ENCODE results near the gene HOXD13. TPM values are rescaled to one million over a fixed set of nuclear protein-coding genes. Genes with fewer than 3 reads are reported as not detected.

HOXD13 gene
- total RNA-seq, 2 donors from 2014 or later: 0.14 to 0.15 TPM

GRCh38 chr2:176112375-176113302, 20.1 kb downstream of the HOXD13 start:
- ATAC-seq (no peak), DNase-seq (no peak)
- intact Hi-C loops (cut with DNase I, micrococcal nuclease): no loop called here

DNA sequence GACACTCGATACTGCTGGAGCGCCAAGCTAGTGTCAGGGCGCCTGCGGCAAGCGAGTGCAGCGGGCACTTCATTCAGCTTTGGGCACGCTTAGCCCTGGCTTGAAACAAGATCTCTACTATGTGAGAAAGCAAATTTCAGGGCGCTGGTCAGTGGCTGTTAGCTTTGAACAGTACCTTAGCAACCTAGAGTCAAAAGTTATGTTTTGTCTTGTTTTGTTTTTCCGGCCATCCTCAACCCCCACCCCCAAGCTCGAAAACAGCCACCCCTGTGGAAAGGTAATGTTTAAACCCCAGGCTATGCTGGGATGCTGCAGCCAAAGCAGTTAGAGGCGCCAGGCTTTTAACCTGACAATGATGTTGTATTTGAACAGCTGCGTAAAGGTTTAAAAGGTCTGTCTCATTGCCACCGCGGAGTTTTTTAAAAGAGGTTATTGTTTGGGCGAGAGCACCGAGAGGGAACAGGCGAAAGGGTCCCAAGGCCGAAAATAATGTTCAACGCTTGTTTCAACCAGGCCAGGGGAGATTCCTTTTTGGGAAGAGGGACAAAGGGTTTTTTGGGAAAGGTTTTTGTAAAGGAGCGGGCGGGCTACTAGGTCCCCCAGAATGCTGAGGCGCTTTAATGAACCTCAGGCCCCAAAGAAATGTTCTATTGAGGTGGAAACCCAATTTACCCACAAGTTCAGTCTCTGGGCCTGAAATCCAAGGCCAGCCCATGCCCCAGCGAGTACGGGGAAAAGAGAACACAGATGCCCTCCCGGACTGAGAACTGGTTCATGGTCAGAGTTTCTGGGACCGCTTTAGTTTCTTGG, 21.8 kb downstream of the HOXD13 start:
- intact Hi-C loops (cut with DNase I, micrococcal nuclease): no loop called here
- ATAC-seq (no peak), DNase-seq (no peak)

DNA sequence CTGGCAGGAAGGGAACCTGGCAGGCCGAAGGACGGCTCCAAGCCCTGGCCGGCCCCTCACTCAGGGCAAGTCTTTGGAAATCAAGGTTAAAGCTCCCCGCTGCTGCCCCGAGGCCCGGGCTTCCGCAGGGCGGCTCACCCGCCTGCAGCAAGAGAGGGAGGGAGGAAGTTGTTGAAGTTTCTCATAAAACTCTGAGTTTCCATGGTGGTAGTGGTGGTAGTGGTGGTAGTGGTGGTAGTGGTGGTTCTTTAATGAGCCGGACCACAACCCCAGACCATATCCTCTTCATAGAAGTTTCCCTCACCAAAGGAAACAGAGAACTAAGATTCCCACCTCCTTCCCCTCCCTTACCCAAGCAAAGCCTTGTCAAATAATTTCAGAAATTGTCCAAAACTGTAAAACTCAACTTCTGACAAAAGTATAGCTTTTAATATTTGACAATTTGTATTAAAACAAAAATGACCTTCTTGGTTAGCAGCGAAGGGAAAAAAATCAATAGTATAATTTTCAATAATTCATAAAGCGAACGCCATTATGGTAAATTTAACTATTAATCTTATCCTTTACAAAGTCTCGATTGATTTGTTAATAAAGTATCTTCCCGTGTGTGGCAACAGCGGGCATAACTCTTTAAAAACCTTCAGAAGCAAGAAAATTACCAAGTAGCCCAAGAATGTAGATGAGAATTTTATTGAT, 22.6 kb downstream of the HOXD13 start:
- ATAC-seq (no peak), DNase-seq (no peak)
- intact Hi-C loops (cut with DNase I, micrococcal nuclease): no loop called here

DNA sequence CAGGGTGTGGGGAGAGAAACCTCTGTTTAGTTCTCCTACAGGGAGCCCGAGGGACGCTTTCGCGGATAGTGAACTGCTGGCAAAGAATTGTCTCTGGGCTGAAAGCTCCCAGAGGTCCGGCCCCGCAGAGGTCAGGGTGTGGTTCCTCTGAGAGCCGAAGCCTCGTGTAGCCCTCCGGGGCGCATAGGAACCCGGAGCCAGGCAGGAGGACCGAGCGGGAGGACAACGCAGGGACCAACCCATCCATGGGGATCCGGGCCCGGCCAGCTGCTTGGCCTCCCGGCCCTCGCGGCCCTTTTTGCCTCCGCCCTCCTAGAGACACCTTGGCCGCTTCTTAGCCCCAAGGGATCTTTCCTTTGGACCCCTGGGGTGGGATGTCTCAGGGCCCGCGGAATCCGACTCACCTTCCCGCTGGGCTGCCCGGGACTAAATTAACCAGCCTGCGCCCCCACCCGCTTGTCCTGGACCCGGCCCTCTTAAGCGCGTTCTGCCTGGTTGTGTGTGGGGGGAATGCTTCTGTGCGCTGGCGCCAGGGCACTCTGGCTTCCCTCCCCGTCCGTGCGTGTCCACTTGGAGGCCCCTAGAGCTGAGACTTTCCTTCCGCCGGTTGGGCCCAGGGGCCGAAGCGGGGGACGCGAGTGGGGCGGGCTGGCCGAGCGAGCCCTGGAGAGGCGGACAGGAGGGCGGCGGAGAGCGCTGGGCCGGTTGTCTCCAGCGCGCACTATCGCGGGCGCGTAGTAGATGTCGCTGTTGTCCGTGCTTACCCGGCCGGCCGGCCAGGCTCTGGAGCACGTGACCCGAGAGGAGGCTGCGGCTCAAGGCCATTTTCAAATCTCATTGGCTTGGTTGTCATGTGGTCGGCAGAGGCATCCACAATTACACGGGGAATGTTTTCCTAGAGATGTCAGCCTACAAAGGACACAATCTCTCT, 23.6 kb downstream of the HOXD13 start, which contains the start of gene HOXD10:
HOXD10 (plus strand) TSS at position 896 of the 931 bp plus-strand sequence. CDS start 56 bp downstream, outside the sequence.
- ATAC-seq (peak; percentile 75), DNase-seq (peak in 1 of 2 donors; percentile 78)
- intact Hi-C loops (cut with DNase I, micrococcal nuclease): no loop called here

DNA sequence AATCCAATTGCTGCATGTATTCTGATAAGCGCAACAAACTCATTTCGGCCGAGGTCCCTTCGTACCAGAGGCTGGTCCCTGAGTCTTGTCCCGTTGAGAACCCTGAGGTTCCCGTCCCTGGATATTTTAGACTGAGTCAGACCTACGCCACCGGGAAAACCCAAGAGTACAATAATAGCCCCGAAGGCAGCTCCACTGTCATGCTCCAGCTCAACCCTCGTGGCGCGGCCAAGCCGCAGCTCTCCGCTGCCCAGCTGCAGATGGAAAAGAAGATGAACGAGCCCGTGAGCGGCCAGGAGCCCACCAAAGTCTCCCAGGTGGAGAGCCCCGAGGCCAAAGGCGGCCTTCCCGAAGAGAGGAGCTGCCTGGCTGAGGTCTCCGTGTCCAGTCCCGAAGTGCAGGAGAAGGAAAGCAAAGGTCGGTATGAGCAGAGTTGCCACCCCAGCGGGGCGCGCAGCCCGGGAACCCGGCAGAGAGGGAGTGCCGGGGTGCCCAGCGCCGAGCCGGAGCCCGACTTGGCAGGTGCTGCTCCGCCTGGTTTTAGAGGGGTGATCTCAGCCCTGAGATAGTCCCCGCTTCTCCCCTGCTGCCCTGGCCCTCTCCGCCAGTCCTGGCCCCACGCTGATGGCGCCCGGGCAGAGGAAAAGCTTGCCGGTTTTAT, 24.8 kb downstream of the HOXD13 start:
- intact Hi-C loops (cut with DNase I, micrococcal nuclease): no loop called here
- no peak for DNase-seq
- ATAC-seq: no peak

DNA sequence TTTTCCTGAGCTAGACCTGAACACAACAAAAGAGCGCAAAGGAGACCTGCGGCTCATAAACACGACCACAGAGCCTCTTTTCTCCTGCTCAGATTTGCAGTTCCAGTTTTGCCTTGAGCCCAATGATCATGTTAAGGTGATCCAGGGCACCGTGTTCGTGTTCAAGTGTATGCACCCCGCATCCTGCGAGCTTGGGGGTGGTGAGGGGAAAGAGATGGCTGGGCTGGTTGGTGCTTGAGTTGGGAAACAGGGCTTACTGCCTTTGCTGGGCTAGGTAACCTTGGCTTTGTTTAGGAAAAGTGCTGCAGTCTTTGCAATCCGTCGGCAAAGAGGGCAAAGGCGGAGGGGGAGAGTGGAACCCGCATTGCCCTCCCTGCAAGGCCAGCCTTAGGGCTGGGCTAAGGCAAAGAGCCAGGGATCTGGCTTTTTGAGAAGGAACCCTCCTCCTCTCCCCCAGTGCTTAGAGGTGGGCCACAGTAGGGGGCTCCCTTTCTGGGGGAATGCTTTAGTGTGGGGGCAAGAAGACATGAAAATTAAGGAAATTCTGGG, 25.4 kb downstream of the HOXD13 start:
- intact Hi-C loops (cut with DNase I, micrococcal nuclease): no loop called here
- ATAC-seq: no peak
- DNase-seq: no peak

DNA sequence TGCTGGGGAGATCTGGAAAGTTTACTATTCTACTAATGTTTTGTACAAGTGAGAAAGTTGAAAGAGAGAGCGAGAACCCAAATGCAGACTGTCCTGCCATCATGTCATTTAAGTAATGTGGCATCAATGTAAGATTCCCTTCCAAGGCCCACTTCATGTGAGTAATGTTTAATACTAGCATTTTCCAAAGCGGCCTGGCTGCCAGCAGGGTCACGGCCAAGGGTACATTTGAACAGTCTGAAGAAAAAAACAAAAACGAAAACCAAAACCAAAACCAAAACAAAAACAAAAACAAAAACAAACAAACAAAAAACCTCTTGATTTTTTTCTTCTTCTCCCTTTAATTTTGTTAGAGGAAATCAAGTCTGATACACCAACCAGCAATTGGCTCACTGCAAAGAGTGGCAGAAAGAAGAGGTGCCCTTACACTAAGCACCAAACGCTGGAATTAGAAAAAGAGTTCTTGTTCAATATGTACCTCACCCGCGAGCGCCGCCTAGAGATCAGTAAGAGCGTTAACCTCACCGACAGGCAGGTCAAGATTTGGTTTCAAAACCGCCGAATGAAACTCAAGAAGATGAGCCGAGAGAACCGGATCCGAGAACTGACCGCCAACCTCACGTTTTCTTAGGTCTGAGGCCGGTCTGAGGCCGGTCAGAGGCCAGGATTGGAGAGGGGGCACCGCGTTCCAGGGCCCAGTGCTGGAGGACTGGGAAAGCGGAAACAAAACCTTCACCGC, 26.2 kb downstream of the HOXD13 start:
- ATAC-seq (no peak), DNase-seq (peak in 1 of 2 donors; percentile 88)
- intact Hi-C loops (cut with DNase I, micrococcal nuclease): no loop called here

- no peak for DNase-seq
- intact Hi-C loops (cut with DNase I, micrococcal nuclease): loop anchor here (10.0 kb wide), 2 partner anchors 524 to 534 kb away; no protein-coding TSS in a partner anchor
- ATAC-seq: no peak
These were observed 28.1 kb downstream of the HOXD13 start for GRCh38 chr2:176120364-176121189.

DNA sequence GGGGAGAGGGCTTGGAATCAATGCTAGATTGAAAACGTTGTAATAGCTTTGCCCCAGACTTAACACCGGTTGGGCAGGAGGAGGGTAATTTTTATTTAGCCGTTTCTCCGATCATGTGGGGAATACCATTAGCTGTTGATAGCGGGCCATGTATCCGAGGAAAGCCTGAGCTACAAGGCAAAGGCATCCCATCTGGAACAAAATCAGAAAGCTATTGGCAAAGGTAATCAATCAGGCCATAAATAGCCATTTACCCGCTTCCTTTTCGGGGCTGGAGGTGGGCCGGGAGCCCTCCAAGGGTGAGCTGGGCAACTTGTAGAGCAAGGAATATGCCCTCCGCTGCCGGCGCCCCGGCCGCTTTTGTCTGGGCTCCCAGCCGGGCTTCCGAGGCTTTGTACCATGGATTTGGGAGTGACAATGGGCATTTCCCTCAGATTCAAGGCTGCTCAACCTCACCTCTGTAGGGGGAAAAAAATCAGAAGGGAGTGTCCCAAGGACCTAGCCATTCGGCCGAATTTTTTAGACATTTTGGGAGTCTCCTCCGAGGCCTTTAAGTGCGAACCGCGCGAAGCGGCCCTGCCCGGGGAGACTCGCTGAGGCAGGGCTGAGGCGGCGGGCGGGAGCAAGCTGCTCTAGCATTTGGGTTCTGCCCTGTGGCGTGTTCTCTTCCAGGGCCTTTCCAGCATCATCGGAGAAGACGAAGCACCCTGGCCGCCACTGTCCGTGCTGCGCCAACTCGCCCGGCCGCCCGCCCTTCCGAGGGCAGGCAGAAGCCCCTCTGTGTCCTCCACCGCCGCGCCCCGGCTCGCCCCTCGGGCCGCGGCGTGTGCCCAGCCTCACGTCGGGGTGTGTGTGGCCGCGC, 28.9 kb downstream of the HOXD13 start:
- DNase-seq (no peak), ATAC-seq (no peak)
- intact Hi-C loops (cut with DNase I, micrococcal nuclease): loop anchor here (10.0 kb wide), 2 partner anchors 523 to 533 kb away; no protein-coding TSS in a partner anchor

DNA sequence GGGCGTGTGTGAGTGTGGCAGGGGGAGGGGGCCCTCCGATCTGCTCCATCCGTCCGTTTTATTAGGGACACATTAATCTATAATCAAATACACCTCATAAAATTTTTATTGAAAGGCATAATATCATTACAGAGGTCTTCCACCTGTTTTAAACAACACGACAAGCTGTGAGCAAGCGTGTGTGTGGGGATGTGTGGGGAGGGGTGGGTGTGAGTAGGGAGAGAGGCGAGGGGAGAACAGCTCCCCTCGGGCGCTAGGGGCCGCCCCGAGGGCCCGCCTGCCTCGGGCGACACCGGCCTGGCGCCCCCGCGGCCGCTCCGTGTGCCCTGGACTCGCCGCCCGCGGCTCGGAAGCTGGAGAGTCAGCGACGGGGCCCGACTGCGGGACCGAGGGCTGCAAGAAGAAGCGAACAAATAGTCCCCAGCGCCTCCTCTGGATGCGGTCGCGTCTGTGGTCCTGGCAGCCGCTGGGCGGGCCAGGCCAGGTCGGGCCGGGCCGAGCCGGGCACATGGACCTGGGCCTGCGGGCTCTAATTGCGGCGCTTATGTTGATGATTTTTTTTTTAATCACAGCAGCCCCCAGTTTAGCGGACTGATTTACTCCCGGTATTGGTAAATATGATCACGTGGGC, 29.6 kb downstream of the HOXD13 start:
- DNase-seq: no peak
- intact Hi-C loops (cut with DNase I, micrococcal nuclease): loop anchor here (10.0 kb wide), 2 partner anchors 523 to 533 kb away; no protein-coding TSS in a partner anchor
- ATAC-seq: peak; percentile 40

GRCh38 chr2:176122683-176123410, 30.3 kb downstream of the HOXD13 start, which contains the start of gene HOXD9:
Gene HOXD9, plus strand, starts transcription at chr2:176122719. Its CDS starts 50 bp downstream, at chr2:176122769.
- intact Hi-C loops (cut with DNase I, micrococcal nuclease): loop anchor here (10.0 kb wide), 2 partner anchors 522 to 532 kb away; no protein-coding TSS in a partner anchor
- ATAC-seq (peak; percentile 72), DNase-seq (peak; percentile 69 to 81)

- no peak for ATAC-seq
- intact Hi-C loops (cut with DNase I, micrococcal nuclease): loop anchor here (10.0 kb wide), 2 partner anchors 521 to 531 kb away; no protein-coding TSS in a partner anchor
These were observed 31.0 kb downstream of the HOXD13 start for GRCh38 chr2:176123411-176124109.

More at GRCh38 chr2:176123411-176124109, 31.0 kb downstream of the HOXD13 start:
- DNase-seq: peak in 1 of 2 donors; percentile 32
